ENCODE results near the gene AATK.

Gene AATK

DNA sequence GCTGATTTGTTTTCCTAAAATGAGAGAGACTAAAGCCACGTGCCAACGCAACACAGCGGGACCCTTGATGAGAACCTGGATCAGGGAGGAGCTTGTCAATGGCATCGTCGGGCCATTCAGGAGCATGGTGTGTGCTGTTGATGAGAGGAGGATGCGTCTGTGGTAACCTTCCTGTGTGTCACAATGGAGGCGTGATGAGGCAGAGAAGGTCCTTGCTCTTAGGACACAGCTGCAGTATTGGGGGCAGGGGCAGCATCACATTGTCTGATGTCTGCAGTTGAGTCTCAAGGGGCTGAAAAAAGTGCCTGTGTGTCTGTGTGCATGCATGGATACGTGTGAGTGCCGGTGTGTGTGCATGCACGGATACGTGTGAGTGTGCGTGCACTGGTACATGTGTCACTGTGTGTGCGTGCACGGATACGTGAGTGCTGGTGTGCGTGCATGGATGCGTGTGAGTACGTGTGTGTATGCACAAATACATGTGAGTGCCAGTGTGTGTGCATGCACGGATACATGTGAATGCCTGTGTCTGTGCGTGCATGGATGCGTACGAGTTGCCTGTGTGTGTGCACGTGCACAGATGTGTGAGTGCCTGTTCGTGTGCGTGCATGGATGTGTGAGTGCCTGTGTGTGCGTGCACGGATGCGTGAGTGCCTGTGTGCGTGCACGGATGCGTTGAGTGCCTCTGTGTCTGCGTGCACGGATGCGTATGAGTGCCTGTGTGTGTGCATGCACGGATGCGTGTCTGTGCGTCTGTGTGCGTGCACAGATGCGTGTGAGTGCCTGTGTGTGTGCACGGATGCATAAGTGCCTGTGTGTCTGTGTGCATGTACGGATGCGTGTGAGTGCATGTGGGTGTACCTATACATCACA is 91.8 kb downstream of the AATK start:
- no peak for DNase-seq (ENCODE audit: low read depth in 2 of 2)

DNA sequence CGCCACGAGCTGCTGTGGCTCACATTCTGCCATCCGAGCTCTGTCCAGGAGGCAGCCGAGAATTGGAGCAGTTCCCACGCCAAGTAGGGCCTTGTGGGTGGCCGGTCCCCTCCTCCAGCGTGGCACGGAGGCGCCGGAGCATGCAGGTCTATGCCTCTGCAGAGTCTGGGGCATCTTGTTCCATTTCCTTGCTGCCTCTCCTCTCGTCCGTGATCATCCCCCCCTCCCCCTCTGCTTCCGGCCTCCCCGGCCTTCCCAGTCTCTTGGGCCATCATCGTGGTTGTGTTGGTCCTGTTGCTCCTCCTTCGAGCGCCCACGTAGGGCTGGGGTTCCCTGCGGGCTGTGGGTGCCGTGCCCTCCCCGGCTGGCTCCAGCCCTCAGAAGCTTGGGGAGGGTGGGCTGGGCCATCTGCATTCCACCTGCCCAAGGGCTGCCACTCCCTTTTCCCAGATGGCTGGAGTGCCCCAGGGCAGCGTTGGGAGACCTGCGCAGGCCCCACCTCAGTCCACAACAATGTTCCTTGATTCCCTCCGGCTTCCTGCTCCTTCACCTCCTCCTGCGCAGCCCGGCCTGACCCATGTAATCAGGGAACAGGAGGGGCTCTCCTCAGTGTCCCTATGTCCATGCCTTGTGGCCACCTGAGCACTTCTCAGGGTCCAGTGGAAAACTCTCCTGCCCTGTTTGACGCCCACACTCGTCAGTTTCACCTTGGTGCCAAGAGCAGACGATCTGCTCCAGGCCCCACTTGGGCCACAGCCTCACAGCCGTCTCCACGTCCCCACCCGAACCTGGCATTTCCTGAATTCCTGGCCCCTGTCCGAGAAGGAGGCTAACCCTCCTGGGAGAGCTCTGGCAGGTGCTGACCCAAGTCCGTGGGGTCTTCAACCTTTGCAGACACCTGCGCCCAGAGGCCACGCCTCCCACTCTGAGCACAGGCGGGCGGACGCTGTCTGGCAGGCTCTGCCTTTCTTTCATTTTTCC is 94.0 kb downstream of the AATK start:
- no peak for DNase-seq (ENCODE audit: low read depth in 2 of 2)

DNA sequence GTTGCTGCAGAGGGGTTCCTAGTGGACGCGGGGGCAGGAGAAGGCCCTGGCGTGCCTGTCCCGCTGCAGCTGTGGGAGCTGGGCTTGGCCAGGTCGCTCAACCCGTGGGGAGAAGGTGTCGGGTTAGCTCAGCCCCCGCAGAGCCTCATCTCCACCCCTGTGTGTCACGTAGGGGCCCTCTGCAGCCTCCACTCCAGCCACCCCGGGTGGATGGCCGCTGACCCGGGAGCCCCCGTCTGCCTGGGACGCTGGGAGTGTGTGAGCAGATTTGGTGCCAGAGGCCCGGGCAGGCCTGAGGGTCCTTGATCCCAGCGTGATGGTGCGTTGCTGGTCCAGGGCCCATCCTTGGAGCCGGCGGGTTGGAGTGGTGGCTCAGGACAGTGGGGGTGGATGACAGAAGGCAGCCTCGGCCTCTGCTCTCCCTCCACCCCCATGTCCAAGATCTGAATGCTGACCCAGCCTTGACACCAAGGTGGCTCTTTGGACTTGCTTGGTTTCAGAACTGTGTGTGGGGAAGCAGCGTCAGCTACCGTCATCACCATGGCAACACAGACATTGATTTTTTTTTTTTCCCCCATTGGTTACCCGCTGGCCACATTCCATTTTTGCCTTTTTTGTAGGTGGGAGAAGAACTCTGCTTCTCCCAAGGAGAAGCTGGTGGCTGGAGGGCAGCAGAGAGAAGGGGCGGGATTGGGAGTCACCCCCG is 95.3 kb downstream of the AATK start:
- DNase-seq (ENCODE audit: low read depth in 2 of 2) = no peak

DNA sequence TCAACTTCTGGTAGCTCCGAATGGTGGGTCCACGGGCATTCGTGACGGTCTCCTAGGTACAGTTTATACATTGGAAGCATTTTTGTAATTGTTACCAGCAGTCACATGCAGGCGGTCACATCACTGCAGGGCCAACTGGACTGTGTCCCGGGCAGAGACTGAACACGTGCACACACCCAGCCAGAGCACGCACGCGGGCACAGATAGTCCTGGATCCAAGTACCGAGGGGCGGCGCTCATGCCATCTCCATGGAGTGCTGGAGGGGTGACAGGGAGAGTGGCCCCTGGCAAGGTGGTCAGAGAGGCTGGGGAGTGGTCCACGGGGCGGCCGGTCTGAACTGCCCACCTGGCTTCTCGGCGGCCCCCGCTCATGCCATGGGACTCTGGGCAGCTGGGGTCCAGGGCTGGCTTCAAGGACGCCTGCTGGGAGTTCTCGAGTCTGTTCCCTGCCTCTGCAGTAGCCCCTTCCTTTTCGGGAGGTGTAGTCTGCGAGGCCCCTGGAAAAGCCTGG is 96.8 kb downstream of the AATK start:
- DNase-seq (ENCODE audit: low read depth in 2 of 2) = no peak

DNA sequence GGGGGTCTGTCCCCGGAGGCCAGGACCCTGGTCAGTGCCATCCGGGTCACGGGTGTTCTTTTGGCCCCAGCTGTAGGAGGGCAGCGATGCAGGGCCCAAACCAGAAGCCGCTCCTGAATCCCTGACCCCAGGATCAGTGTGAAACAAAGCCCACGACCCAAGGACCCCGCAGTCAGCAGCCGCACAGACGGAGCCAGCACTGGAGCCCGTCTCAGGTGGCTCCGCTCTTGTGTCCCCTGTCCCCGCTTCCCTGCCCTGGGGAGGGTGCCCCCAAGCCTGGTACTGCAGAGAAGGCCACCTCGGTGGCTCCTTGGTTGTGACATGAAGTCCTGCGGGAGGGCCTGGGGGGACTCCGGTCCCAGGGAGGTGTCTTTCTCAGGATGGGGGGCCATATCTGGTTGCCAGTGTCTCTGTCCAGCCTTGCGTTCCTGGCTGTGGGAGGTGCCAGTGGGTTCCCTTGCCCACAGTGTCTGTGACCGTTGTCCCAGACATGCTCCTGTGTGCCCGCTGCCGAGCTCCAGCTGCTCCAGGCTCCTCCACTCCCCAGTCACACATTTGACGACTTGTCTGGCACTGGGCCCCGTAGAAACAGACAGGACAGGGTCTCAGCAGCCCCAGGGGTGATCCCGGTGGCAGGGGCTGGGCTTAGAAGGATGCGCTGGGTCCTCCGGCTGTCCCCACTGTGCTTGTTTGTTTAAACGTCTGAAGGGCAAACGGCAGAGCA is 97.4 kb downstream of the AATK start:
- DNase-seq (ENCODE audit: low read depth in 2 of 2) = no peak

DNA sequence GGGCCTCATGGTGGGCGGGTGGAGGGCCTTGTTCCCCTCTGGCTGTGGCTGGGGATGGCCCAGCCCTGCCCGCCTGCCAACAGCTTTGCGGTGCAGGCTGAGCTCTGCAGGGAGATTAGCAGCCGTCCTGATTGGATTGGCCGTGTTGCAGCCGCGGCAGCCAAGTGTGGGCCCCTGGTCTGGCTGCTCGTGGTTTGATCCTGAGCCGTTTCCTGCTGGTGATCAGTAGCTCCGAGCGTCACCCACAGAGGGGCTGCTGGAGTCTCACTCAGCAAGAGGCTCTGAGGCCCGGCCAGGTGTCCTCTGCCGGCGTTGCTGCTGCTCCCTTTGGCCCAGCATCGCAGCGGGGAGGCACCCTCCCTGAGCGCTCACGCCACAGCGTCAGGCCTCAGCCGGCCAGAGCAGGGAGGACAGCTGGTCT is 98.6 kb downstream of the AATK start:
- no peak for DNase-seq (ENCODE audit: low read depth in 2 of 2)

All from stimulated activated CD8-positive, alpha-beta memory T cell treated with anti-CD3 and anti-CD28 coated beads, Interleukin-15, amount 100 ng/mL, for 4 hours (primary cell).